ENCODE measurements around the gene FOS.

Gene FOS

DNA sequence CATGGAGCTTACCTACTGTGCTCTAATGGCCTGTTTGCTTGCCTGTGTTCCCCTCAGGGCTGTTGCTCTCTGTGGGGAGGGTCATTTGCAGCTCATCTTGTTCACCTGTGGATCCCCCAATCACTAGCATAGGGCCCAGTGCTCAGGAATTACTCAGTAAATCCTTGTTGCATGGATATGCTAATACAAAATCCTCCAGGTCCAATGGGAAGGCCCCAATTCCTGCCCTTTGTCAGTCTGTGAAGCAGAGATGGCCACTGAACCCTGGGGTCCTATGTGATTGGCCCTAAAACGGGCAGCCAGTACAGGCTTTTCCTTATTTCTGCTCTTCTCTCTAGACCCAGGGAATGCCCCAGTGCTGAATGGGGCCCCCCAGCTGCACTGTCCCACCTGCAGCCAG lies 44.1 kb downstream of the FOS start:
- no peak for DNase-seq

DNA sequence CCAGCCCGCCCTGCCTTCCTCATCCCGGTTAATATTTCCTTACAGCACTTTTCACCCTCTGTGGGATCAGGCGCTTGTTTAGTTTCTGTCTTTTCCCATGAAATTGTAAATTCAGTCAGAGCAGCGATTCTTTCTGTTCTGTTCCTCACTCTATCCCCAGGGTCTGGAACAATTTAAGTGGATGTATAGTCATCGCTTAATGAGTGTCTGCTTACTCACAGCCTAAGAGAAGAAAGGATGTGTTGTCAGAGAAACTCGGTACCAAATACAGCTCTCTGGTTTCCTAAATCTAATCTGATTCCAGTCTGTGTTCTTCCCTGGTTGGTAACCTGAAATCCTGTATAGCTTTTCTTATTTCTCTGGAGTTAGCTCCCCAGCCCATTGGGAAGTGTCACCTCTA lies 44.9 kb downstream of the FOS start:
- no peak for DNase-seq

DNA sequence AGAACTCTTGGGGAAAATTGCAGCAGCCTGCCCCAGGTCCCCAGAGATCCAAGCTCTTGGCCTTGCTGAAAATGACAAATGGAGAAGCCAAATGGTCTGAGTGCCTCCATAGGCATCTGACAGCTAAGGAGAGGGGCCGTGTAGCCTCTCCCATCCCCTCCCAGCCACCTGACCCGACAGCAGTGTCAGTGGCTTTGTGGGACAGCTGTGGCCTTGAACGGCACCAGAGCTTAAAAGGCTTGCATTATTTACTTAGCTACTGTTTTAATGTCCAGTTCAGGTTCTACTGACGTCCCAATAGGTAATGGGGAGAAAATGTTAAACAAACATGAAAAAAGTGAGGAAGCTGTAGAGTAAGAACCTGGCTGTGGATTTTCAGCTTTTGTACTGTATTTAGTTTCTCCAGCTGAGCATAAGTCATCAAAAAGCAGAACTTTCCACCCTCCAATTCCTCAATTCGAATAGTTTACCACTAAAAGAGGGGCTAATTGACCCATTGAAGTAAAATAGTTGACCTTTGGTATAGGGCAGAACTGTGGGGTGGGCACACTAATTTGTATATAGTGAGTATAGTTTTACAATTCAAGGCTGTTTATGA lies 50.0 kb downstream of the FOS start:
- DNase-seq = peak; percentile 21 to 31

DNA sequence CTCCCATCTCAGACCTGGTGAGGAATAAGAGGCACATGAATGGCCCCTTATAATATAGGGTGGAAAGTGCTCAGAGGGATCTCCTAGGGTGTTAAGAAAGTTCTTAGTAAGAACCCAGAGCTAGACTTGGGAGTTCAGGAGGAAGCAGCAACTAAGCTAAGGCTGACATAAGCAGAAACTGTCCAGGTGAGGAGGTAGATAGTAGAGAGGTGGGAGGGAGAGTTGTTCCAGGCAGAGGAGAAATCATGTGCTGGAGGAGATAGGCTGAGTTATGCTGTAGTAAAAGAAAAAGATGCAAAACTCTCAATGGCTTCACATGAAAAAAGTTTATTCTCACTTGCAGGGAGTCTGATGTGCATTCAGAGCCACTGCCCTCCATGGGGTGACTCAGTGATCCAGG lies 50.7 kb downstream of the FOS start:
- DNase-seq = no peak

DNA sequence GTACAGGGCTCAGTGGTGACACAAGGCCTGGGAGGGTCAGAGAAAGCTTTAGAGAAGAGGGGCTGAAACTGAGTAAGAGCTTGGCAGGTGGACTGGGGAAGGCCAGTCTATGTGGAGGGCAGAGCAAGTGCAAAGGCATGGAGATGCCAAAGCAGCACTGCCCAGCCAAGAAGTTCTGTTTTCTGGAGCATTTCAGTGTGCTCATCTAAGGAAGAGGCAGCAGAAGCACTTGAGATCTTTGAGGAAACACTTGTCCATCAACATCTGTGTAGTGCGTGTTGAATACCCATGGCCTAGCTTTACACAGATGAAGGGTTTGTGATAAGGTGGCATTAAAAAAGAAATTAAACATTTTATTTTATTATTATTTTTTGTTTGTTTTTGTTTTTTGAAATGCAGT lies 52.8 kb downstream of the FOS start:
- DNase-seq = no peak

Data from inflammatory macrophage treated with lipopolysaccharide for 1 hour (primary cell).